Fibroblast of the aortic adventitia (primary cell): ENCODE measurements around the gene PLAC9. TPM values are rescaled to one million over a fixed set of nuclear protein-coding genes. Genes with fewer than 3 reads are reported as not detected.
"Not testable (repeated sequence)": the region's sequence is repeated elsewhere in the genome, so short reads cannot be mapped to it uniquely, and the experiment has no call there.

Source experiments
- DNase-seq: peaks from one replicate; pipeline ENCODE4 v3.0.0-alpha.2; 2010; ENCODE audit warnings: low read depth
- H3K4me3 ChIP-seq: 2 replicates; pipeline ENCODE4 v1.5.1; 2011; ENCODE audit warnings: low read depth, mild to moderate bottlenecking, control low read depth, low read length, moderate library complexity
- total RNA-seq: library from RNA; depleted of rRNA; stranded (reverse); fragments of >200 nt; gene quantifications from 2 replicates; pipeline ENCODE4 v1.2.3, GENCODE V29; 2012; ENCODE audit warnings: low replicate concordance
- TF ChIP-seq, protein P1 (sequence below): IDR thresholded peaks from 2 replicates; pipeline ENCODE4 v1.5.1; 2011; ENCODE audit warnings: mild to moderate bottlenecking, low read length, control low read depth, inconsistent platforms; ENCODE audit not compliant: insufficient read depth

The PLAC9 gene, protein sequence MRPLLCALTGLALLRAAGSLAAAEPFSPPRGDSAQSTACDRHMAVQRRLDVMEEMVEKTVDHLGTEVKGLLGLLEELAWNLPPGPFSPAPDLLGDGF
- total RNA-seq, result 32.1 and 78.7 TPM in 2 replicates

DNA sequence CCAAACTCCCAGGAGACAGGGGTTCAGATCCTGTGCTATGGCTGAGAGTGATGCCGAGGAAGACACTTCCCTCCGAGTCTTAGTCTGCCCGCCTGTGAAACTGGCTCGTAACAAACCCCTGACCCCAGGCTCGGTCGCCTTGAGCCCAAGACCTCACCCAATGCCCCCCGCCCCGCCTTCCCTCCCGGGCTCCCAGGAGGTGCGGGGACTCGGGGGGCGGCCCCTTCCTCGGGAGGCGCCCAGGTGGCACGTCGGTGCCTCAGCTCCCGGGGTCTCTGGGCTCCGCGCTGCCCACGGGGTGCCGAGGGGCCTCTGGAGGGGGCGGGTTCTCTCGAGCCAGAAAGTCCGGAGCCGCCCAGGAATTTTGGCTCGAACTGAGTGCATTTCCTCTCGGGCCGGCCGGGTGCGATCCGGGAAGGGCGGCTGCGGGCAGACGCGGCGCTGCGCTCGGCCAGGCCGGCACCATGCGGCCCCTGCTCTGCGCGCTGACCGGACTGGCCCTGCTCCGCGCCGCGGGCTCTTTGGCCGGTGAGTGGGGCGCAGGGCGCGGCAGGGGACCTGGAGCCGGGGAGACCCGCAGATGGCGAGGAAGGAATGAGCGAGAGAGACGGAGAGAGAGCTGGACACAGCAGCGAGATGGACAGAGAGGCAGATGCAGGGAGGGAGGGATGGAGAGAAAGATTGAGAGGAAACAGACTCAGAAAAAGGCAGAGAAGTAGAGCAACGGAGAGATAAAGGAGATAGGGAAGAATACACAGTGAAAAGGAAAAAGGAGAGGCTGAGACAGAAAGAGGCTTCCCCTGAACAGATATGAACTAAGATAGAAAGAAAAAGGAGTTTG, at the start of gene PLAC9:
PLAC9 (plus strand) TSS at position 432 of the 841 bp plus-strand sequence; CDS start at position 465, 33 bp downstream.
- peak; percentile 53 for DNase-seq
- peak within 1 kb of the TSS; percentile 78 for H3K4me3 ChIP-seq
- TF ChIP-seq, protein P1, sequence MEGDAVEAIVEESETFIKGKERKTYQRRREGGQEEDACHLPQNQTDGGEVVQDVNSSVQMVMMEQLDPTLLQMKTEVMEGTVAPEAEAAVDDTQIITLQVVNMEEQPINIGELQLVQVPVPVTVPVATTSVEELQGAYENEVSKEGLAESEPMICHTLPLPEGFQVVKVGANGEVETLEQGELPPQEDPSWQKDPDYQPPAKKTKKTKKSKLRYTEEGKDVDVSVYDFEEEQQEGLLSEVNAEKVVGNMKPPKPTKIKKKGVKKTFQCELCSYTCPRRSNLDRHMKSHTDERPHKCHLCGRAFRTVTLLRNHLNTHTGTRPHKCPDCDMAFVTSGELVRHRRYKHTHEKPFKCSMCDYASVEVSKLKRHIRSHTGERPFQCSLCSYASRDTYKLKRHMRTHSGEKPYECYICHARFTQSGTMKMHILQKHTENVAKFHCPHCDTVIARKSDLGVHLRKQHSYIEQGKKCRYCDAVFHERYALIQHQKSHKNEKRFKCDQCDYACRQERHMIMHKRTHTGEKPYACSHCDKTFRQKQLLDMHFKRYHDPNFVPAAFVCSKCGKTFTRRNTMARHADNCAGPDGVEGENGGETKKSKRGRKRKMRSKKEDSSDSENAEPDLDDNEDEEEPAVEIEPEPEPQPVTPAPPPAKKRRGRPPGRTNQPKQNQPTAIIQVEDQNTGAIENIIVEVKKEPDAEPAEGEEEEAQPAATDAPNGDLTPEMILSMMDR, result no peak

DNA sequence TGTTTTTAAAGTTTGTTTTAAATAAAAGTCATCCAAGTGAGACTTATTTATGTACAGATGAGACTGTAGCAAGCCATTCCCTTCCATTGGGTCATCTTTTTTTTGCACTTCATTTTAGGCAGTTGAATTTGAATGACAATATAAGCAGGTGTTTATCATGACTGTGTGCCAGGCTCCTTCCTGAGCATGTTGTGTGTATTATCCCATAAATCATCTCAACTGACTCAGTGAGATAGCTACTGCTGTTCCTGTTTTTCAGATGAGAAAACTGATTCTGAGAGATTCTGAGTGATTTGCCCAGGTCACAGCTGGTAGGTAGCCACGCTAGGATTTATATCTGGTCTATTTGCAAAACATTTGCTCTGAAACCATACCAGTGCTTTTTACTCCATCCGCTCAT, 42.4 kb upstream of the PLAC9 start:
- H3K4me3 ChIP-seq, result no peak overlapping the region
- TF ChIP-seq, protein P1, result no peak
- no peak for DNase-seq

DNA sequence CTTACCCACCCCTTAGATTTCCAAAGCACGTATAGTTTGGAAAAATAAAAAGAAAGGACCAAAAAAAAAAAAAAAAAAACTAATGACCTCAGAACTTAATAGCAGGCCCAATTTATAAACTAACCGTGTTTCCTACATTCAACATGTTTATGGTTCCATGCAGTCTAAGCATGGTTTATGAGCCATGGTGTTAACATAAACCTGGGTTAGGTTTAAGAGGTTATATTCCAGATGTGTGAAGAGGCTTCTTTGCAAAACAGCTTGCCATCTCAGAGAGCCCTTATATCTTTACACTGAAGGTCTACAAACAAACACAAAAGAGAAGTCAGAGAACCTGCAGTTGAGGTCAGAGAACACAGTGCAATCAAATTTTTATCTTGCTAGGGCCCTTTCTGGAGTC, 38.3 kb upstream of the PLAC9 start:
- no peak overlapping the region for H3K4me3 ChIP-seq
- no peak for DNase-seq
- TF ChIP-seq, protein P1, result no peak

DNA sequence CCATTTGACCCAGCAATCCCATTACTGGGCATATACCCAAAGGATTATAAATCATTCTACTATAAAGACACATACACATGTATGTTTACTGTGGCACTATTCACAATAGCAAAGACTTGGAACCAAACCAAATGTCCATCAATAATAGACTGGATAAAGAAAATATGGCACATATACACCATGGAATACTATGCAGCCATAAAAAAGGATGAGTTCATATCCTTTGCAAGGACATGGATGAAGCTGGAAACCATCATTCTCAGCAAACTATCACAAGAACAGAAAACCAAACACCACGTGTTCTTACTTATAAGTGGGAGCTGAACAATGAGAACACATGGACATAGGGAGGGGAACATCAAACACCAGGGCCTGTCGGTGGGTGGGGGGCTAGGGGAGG, 34.3 kb upstream of the PLAC9 start:
- not testable (repeated sequence) for DNase-seq, H3K4me3 ChIP-seq

DNA sequence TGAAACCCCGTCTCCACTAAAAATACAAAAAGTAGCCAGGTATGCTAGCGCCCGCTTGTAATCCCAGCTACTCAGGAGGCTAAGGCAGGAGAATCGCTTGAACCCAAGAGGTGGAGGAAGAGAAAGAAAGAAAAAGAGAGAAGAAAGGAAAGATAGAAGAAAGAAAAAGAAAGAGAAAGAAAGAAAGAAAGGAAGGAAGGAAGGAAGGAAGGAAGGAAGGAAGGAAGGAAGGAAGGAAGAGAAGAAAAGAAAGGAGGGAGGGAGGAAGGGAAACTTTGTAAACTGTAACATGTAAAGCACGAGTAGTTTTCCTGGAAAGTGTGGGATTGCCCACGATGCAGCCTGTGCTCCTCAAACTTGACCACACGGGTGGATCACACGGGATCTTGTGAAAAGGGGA, 33.2 kb upstream of the PLAC9 start:
- DNase-seq, H3K4me3 ChIP-seq: not testable (repeated sequence)

DNA sequence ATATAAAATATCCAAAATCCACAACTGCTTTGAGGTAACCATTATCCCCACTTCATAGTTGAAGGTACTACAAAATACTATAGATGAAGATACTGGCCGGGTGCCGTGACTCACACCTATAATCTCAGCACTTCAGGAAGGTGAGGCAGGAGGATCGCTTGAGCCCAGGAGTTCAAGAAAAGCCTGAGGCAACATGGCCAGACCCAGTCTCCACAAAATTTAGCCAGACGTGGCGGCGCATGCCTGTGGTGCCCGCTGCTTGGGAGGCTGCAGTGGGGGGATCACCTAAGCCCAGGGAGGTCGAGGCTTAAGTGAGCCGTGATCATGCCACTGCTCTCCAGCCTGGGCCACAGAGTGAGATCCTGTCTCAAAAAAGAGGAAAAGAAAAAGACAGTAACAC, 32.4 kb upstream of the PLAC9 start:
- H3K4me3 ChIP-seq, result no peak overlapping the region
- TF ChIP-seq, protein P1, result no peak
- no peak for DNase-seq

DNA sequence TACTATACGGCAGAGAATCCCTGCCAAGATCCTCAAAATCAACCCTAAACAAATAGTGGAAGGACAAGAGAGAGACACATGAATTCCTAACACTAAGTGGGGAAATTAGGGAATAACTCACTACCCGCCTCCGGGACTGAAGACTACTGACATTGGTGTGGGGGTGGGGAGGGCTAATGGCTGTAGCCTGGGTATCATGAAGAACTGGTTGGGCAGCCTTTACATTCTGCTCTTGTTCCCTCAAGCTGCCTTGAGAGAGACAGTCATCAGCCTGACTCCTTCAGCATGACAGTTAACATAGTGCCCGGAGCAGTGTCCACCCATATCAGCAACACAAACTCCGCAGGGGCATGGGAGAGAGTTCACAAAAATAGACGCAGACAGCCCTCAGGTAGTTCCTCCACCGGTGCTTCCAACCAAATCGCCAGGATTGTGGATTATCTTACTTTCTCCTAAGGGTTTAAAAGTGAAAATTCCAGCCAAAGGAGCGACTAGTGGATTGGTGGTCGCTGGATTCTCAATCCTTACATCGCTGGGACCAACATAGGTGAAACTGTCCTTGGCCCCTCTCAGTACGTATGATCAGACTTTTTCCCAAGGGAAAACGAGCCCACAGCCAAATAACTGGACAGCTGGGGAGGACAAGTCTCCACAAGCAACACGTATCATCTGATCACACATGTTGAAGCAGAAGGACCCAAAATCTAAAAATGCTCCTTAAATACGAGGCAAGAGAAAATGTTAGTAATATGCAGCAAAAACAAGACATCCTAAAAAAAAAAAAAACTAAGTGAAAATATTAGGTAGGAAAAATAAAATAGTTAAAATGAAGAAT, 31.5 kb upstream of the PLAC9 start:
- DNase-seq, result no peak
- no peak overlapping the region for H3K4me3 ChIP-seq
- TF ChIP-seq, protein P1, result no peak
